K562 (cell line): ENCODE data around the gene PRKAR2B. TPM values are rescaled to one million over a fixed set of nuclear protein-coding genes. Genes with fewer than 3 reads are reported as not detected.

ENCODE experiments used
- ATAC-seq: fragments of 200-7000 bp; cut with Tn5 transposase; 3 replicates; pipeline ENCODE4 v1.9.1; 2020; ENCODE audit warnings: moderate library complexity
- BruUV-seq: library from RNA; stranded (reverse); fragments of 400-500 nt; replicated peaks from 2 replicates; lab custom pipeline; 2021; lab: Mats Ljungman, UMichigan
- CTCF ChIA-PET: fragments of 300-600 bp; formaldehyde crosslinking; extraction: SDS; loops from one replicate; lab custom pipeline; 2021; ENCODE audit warnings: low intra/inter-chr PET ratio; lab: Yijun Ruan, JAX
- POLR2A ChIA-PET: fragments of 300-600, 350-650 bp; sonication (Branson Sonifier 250); formaldehyde crosslinking; extraction: SDS; loops from one replicate; lab custom pipeline; 2021; ENCODE audit warnings: antibody characterized with exemption, inconsistent platforms; lab: Yijun Ruan, JAX
- DNase-seq, 4 experiments: peaks; one replicate each; pipeline versions ENCODE4 v3.0.0 to v3.0.0-alpha.2; 2011 to 2018; ENCODE audit warnings: low spot score in 3 of 4, mixed read lengths in 3 of 4; ENCODE audit errors: extremely low read depth in 1 of 4
- FAIRE-seq: peaks from 2 replicates; lab custom pipeline; 2011; peaks lifted over from hg19 to GRCh38; lab: Jason Lieb, UNC
- H2AFZ ChIP-seq: 2 replicates; pipeline ENCODE4 v1.6.0; 2011; ENCODE audit warnings: low read depth, low read length, control low read depth, inconsistent platforms
- H3K27ac ChIP-seq: fragments of 200-600 bp; 3 replicates; pipeline ENCODE4 v1.8.0; 2011; ENCODE audit warnings: low read depth, mild to moderate bottlenecking, control low read depth, inconsistent platforms, low read length, moderate library complexity, mixed read lengths; ENCODE audit errors: extremely low read depth
- H3K27me3 ChIP-seq, 2 experiments: fragments of 300-600 bp in 1 of 2; 2 replicates in 1 of 2; 3 replicates in 1 of 2; pipeline versions ENCODE4 v1.6.0 to v1.8.0; 2011; ENCODE audit warnings: inconsistent platforms in 2 of 2, low read length in 2 of 2, mild to moderate bottlenecking in 1 of 2, mixed read lengths in 1 of 2, moderate library complexity in 1 of 2; ENCODE audit not compliant: control insufficient read depth in 2 of 2, insufficient read depth in 2 of 2
- H3K36me3 ChIP-seq: fragments of 300-600 bp; 3 replicates; pipeline ENCODE4 v1.8.0; 2011; ENCODE audit warnings: mild to moderate bottlenecking, low read length, inconsistent platforms; ENCODE audit not compliant: control insufficient read depth, insufficient read depth
- H3K4me1 ChIP-seq, 2 experiments: fragments of 200-600 bp in 1 of 2; replicated peaks in 1 of 2; 2 replicates in 1 of 2; 3 replicates in 1 of 2; pipeline versions ENCODE4 v1.5.1 to v1.8.0; 2011; ENCODE audit warnings: inconsistent platforms in 2 of 2, low read length in 2 of 2, mild to moderate bottlenecking in 1 of 2, mixed read lengths in 1 of 2, moderate library complexity in 1 of 2; ENCODE audit not compliant: control insufficient read depth in 2 of 2, insufficient read depth in 2 of 2
- H3K4me2 ChIP-seq: 2 replicates; pipeline ENCODE4 v1.6.1; 2011; ENCODE audit warnings: low read length, control low read depth, inconsistent platforms, mixed read lengths; ENCODE audit not compliant: insufficient read depth
- H3K4me3 ChIP-seq: fragments of 200-600 bp; sonication (generic), shearing (Covaris generic); 2 replicates; pipeline ENCODE4 v1.5.1; 2016; ENCODE audit warnings: control low read depth, inconsistent platforms
- H3K79me2 ChIP-seq: fragments of 200-600 bp; 3 replicates; pipeline ENCODE4 v1.8.0; 2011; ENCODE audit warnings: low read length, inconsistent platforms; ENCODE audit not compliant: control insufficient read depth, insufficient read depth
- H3K9ac ChIP-seq, 2 experiments: 2 replicates each; pipeline versions ENCODE4 v1.6.0 to v1.6.1; 2011; ENCODE audit warnings: low read depth in 2 of 2, low read length in 2 of 2, control low read depth in 1 of 2, inconsistent platforms in 1 of 2, mild to moderate bottlenecking in 1 of 2, mixed read lengths in 1 of 2; ENCODE audit not compliant: insufficient read depth in 1 of 2
- H3K9me1 ChIP-seq: one replicate; pipeline ENCODE4 v1.6.0; 2011; ENCODE audit warnings: inconsistent platforms, mild to moderate bottlenecking, low read length, moderate library complexity; ENCODE audit not compliant: control insufficient read depth, insufficient read depth
- H3K9me3 ChIP-seq: replicated peaks from 2 replicates; pipeline ENCODE4 v1.5.1; 2011; ENCODE audit warnings: low read depth, low read length, inconsistent platforms; ENCODE audit not compliant: control insufficient read depth, insufficient read depth
- H4K20me1 ChIP-seq: replicated peaks from 2 replicates; pipeline ENCODE4 v1.6.1; 2011; ENCODE audit warnings: low read length, inconsistent platforms, mixed read lengths; ENCODE audit not compliant: control insufficient read depth, insufficient read depth
- BRF1 ChIP-seq: IDR thresholded peaks from 3 replicates; pipeline ENCODE4 v1.6.1; 2011; ENCODE audit warnings: borderline replicate concordance, mild to moderate bottlenecking; ENCODE audit not compliant: insufficient read length; ENCODE audit errors: extremely low read depth
- ETS2 ChIP-seq: IDR thresholded peaks from 2 replicates; pipeline ENCODE4 v1.6.1; 2016; ENCODE audit warnings: borderline replicate concordance, missing genetic modification characterization, mild to moderate bottlenecking, moderate library complexity, missing compliant biosample characterization; ENCODE audit not compliant: poor library complexity, severe bottlenecking
- EWSR1 ChIP-seq: fragments of 450-650 bp; IDR thresholded peaks from 2 replicates; pipeline ENCODE4 v1.6.1; 2018; ENCODE audit warnings: borderline replicate concordance, mild to moderate bottlenecking, low read depth, moderate library complexity; ENCODE audit not compliant: partially characterized antibody
- HNRNPL ChIP-seq: fragments of 200-400 bp; formaldehyde crosslinking; IDR thresholded peaks from 2 replicates; pipeline ENCODE4 v1.6.1; 2017; ENCODE audit warnings: low read depth, mild to moderate bottlenecking, low read length
- MYBL2 ChIP-seq, 2 experiments: fragments of 450-650 bp in 1 of 2; sonication (generic) in 1 of 2; formaldehyde crosslinking in 1 of 2; IDR thresholded peaks; 2 replicates each; pipeline versions ENCODE4 v1.6.1 to v1.8.1; 2017 to 2022; ENCODE audit warnings: borderline replicate concordance in 1 of 2, inconsistent platforms in 1 of 2, low read depth in 1 of 2, mild to moderate bottlenecking in 1 of 2, missing genetic modification reagents in 1 of 2, moderate library complexity in 1 of 2
- MYC ChIP-seq, 2 experiments: fragments of 250-450 bp in 1 of 2; sonication (Bioruptor Pico) in 1 of 2; IDR thresholded peaks; 2 replicates each; pipeline versions ENCODE4 v1.5.1 to v1.6.1; 2012 to 2021; ENCODE audit warnings: low read depth in 2 of 2, borderline replicate concordance in 1 of 2, improper control_type of control experiment in 1 of 2, low read length in 1 of 2, mild to moderate bottlenecking in 1 of 2, moderate library complexity in 1 of 2
- PURB ChIP-seq: sonication (generic); formaldehyde crosslinking; IDR thresholded peaks from 2 replicates; pipeline ENCODE4 v1.9.0; 2021; ENCODE audit warnings: low read depth, mild to moderate bottlenecking, missing genetic modification reagents
- RBM17 ChIP-seq: fragments of 200-400 bp; formaldehyde crosslinking; IDR thresholded peaks from 2 replicates; pipeline ENCODE4 v1.6.1; 2017; ENCODE audit warnings: low read depth, mild to moderate bottlenecking, low read length, borderline replicate concordance
- SMAD4 ChIP-seq: fragments of 250-450 bp; sonication (Bioruptor Pico); conservative IDR thresholded peaks from 2 replicates; pipeline ENCODE4 v1.8.0; 2021; ENCODE audit warnings: inconsistent platforms, mild to moderate bottlenecking, moderate library complexity
- SRSF7 ChIP-seq: fragments of 200-400 bp; formaldehyde crosslinking; optimal IDR thresholded peaks from 2 replicates; pipeline ENCODE3; 2017; ENCODE audit warnings: mild to moderate bottlenecking, low read depth, low read length
- ZKSCAN3 ChIP-seq: fragments of 250-450 bp; sonication (Bioruptor Pico); IDR thresholded peaks from 2 replicates; pipeline ENCODE4 v1.4.0; 2020
- ZNF133 ChIP-seq: fragments of 250-450 bp; sonication (Bioruptor Pico); IDR thresholded peaks from 2 replicates; pipeline ENCODE4 v1.4.0; 2020; ENCODE audit warnings: mild to moderate bottlenecking
- ZNF175 ChIP-seq: fragments of 200-800 bp; sonication (Bioruptor generic); IDR thresholded peaks from 2 replicates; pipeline ENCODE4 v1.6.1; 2016; ENCODE audit warnings: low read depth, mild to moderate bottlenecking, missing genetic modification characterization, missing compliant biosample characterization
- ZNF224 ChIP-seq: sonication (generic); formaldehyde crosslinking; IDR thresholded peaks from 2 replicates; pipeline ENCODE4 v1.8.0; 2022; ENCODE audit warnings: mild to moderate bottlenecking, missing genetic modification reagents
- ZNF41 ChIP-seq: fragments of 250-450 bp; sonication (Bioruptor Pico); conservative IDR thresholded peaks from 2 replicates; pipeline ENCODE4 v1.4.0; 2020; ENCODE audit warnings: mild to moderate bottlenecking
- ZNF785 ChIP-seq: fragments of 250-450 bp; sonication (Bioruptor Pico); IDR thresholded peaks from 2 replicates; pipeline ENCODE4 v1.4.0; 2020; ENCODE audit warnings: mild to moderate bottlenecking
- ZZZ3 ChIP-seq: fragments of 450-650 bp; IDR thresholded peaks from 2 replicates; pipeline ENCODE4 v1.6.1; 2016; ENCODE audit warnings: antibody characterized with exemption, mild to moderate bottlenecking, moderate library complexity
- WGBS: fragments of 100-300 bp; shearing (Covaris generic); methylation state at CpG from one replicate; pipeline ENCODE4 v1.1.6; 2016; ENCODE audit warnings: low coverage, mixed read lengths; ENCODE audit not compliant: insufficient coverage; ENCODE audit errors: missing lambda C conversion rate; 5-methylcytosine and 5-hydroxymethylcytosine counted together
- in situ Hi-C: fragments of 300-500 bp; cut with MboI; formaldehyde crosslinking; loops from 4 replicates; pipeline ENCODE4 v1.15.0; 2018; ENCODE audit warnings: inconsistent platforms, mixed read lengths
- intact Hi-C: fragments of 100-400 bp; cut with micrococcal nuclease; formaldehyde crosslinking; loops from 2 replicates; pipeline ENCODE4 v1.14.2; 2022
- polyA plus RNA-seq, 8 experiments: library from polyadenylated mRNA; depleted of rRNA in 4 of 8; stranded (reverse) in 5 of 8; unstranded in 3 of 8; fragments of >200 nt; fragmentation: Nextera tagmentation in 2 of 8; fragmentation: Illumina TruSeq in 1 of 8; extraction: Ambion mirVana in 2 of 8; extraction: Trizol in 1 of 8; gene quantifications; 2 replicates each; pipeline versions ENCODE4 v1.2.1 to v1.2.3, GENCODE V29; 2011 to 2014; ENCODE audit warnings: inconsistent platforms in 1 of 8, missing spikeins in 1 of 8
- total RNA-seq, 7 experiments: library from RNA; depleted of rRNA in 6 of 7; stranded (reverse); fragments of >200 nt in 6 of 7; fragmentation: Illumina TruSeq in 2 of 7; extraction: Trizol in 2 of 7; gene quantifications; 2 replicates each; pipeline versions ENCODE4 v1.2.1 to v1.2.3, GENCODE V29; 2011 to 2021; ENCODE audit warnings: low replicate concordance in 1 of 7
- TF ChIP-seq, protein P1 (sequence below): sonication (generic); IDR thresholded peaks from 2 replicates; pipeline ENCODE4 v1.6.1; 2016
- TF ChIP-seq, protein P2 (sequence below), 2 experiments: fragments of 250-450 bp in 1 of 2; fragments of 450-650 bp in 1 of 2; sonication (Bioruptor Pico) in 1 of 2; IDR thresholded peaks; 2 replicates each; pipeline versions ENCODE4 v1.6.1 to v1.8.0; 2016 to 2021; ENCODE audit warnings: mild to moderate bottlenecking in 2 of 2, moderate library complexity in 2 of 2, missing compliant biosample characterization in 1 of 2, missing genetic modification characterization in 1 of 2

Gene PRKAR2B
- total and polyA plus RNA-seq, 9 of the 15 experiments (the other 6 are each of a cell fraction or from before 2014, with no cell fraction given): 59.0 to 173 (median 129) TPM

DNA sequence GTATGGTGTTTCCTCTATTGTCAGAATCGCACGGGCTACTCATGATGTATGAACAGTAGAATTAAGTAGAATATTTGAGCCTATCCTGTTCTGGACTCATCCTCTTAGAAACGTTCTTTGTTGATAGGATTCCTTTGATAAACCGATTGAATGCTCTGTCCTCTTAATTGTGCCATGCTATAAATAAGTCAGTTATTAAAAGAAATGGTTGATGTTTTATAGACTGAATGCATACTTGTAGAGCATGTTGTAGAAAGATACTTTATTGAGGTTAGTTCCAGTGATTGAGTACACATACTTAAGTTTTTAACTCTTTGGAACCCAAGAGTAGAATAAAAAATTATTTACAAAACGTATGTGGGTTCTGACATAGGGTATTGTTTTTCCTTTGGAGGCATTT is 69.4 kb downstream of the PRKAR2B start:
- no peak for FAIRE-seq
- Histone ChIP-seq H3K36me3 (peaks cover 14% of the 10 kb centered on the region), H3K79me2 (peaks cover 98% of the 10 kb centered on the region)
- BruUV-seq: no TSS peak
- POLR2A ChIA-PET: interaction anchor here (0.6 to 1.2 kb wide), 3 partner anchors 8 to 35 kb away, joined by 3 read pairs; no protein-coding TSS in a partner anchor
- TF ChIP-seq PURB (CRISPR knock-in tag) (no peak), SRSF7 (no peak), ZNF785 (no peak), SMAD4 (CRISPR knock-in tag) (no peak), ZNF175 (no peak), RBM17 (no peak), MYC (IDR thresholded peaks at IDR 0.05; ENCODE audit: low read depth, low read length) (no peak), MYC (CRISPR knock-in tag; IDR thresholded peaks at IDR 0.05; ENCODE audit: borderline replicate concordance, low read depth) (no peak), ZNF224 (CRISPR knock-in tag) (no peak), ZNF133 (CRISPR knock-in tag) (no peak), MYBL2 (IDR thresholded peaks at IDR 0.05; ENCODE audit: low read depth) (no peak), MYBL2 (CRISPR knock-in tag; IDR thresholded peaks at IDR 0.05; ENCODE audit: borderline replicate concordance) (no peak), ZNF41 (no peak), EWSR1 (no peak), HNRNPL (no peak), BRF1 (no peak), ZKSCAN3 (no peak), ZZZ3 (no peak), ETS2 (tag) (no peak)
- TF ChIP-seq, protein P1, sequence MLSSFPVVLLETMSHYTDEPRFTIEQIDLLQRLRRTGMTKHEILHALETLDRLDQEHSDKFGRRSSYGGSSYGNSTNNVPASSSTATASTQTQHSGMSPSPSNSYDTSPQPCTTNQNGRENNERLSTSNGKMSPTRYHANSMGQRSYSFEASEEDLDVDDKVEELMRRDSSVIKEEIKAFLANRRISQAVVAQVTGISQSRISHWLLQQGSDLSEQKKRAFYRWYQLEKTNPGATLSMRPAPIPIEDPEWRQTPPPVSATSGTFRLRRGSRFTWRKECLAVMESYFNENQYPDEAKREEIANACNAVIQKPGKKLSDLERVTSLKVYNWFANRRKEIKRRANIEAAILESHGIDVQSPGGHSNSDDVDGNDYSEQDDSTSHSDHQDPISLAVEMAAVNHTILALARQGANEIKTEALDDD: no peak
- TF ChIP-seq, protein P2, sequence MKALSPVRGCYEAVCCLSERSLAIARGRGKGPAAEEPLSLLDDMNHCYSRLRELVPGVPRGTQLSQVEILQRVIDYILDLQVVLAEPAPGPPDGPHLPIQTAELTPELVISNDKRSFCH (CRISPR knock-in tag; IDR thresholded peaks at IDR 0.05): no peak
- TF ChIP-seq, protein P2 (tag; IDR thresholded peaks at IDR 0.05): no peak
- TF ChIP-seq, all 486 proteins: peak for 0
- ATAC-seq (no peak), DNase-seq (no peak)
- Histone ChIP-seq H3K9me3 (no peaks in the 10 kb centered on the region), H3K4me3 (no peak overlapping the region), H3K4me1 (peaks cover 14 to 56% of the 10 kb centered on the region in 2 experiments), H3K27ac (no peak overlapping the region), H3K4me2 (no peak overlapping the region), H2AFZ (no peak overlapping the region), H3K9ac (no peak overlapping the region), H4K20me1 (0 out of 2 replicates have a peak, but pooled peaks cover 7% of the 10 kb centered on the region), H3K27me3 (no peaks in the 10 kb centered on the region), H3K9me1 (no peaks in the 10 kb centered on the region)
- CTCF ChIA-PET: no interaction called here
- in situ Hi-C loops (no loop called here), intact Hi-C loops (no loop called here)
- 72% methylated on average over 5 of the region's 5 CpGs for WGBS
